GM12878 (cell line): ENCODE results near the gene PLEKHA5. TPM values are rescaled to one million over a fixed set of nuclear protein-coding genes. Genes with fewer than 3 reads are reported as not detected.

Source experiments
- ATAC-seq: fragments of 200-7000 bp; cut with Tn5 transposase; 3 replicates; pipeline ENCODE4 v1.9.1; 2020; ENCODE audit warnings: mild to moderate bottlenecking, moderate library complexity
- BruUV-seq: library from RNA; stranded (reverse); fragments of 400-500 nt; replicated peaks from 2 replicates; lab custom pipeline; 2021; lab: Mats Ljungman, UMichigan
- CTCF ChIA-PET: fragments of 300-600 bp; sonication (Branson Sonifier 250); formaldehyde crosslinking; extraction: SDS; loops from one replicate; lab custom pipeline; 2021; ENCODE audit warnings: inconsistent platforms; lab: Yijun Ruan, JAX
- POLR2A ChIA-PET: fragments of 350-600 bp; formaldehyde crosslinking; extraction: SDS; loops from one replicate; lab custom pipeline; 2021; ENCODE audit warnings: inconsistent platforms; lab: Charles Lee
- RAD21 ChIA-PET: fragments of 300-600 bp; sonication (Branson Sonifier 250); formaldehyde crosslinking; loops from one replicate; lab custom pipeline; 2023; ENCODE audit warnings: antibody characterized with exemption; ENCODE audit not compliant: unreplicated experiment; lab: Charles Lee
- SMC1A ChIA-PET: fragments of 300-600 bp; sonication (Branson Sonifier 250); formaldehyde crosslinking; loops from one replicate; lab custom pipeline; 2023; ENCODE audit not compliant: unreplicated experiment, uncharacterized antibody; lab: Charles Lee
- DNase-seq: peaks from one replicate; pipeline ENCODE4 v3.0.0-alpha.2; 2011; ENCODE audit warnings: low read depth, low spot score
- FAIRE-seq: peaks from 3 replicates; lab custom pipeline; 2011; peaks lifted over from hg19 to GRCh38; lab: Jason Lieb, UNC
- H2AFZ ChIP-seq: 2 replicates; pipeline ENCODE4 v1.6.0; 2011; ENCODE audit warnings: low read depth, low read length, control low read depth; ENCODE audit not compliant: control insufficient read depth
- H3K27ac ChIP-seq: 2 replicates; pipeline ENCODE4 v1.5.1; 2011; ENCODE audit warnings: control low read depth; ENCODE audit not compliant: control insufficient read depth, insufficient read depth
- H3K27me3 ChIP-seq, 2 experiments: replicated peaks in 1 of 2; 2 replicates each; pipeline versions ENCODE4 v1.6.0 to v1.6.1; 2011; ENCODE audit warnings: low read length in 1 of 2; ENCODE audit not compliant: control insufficient read depth in 2 of 2, insufficient read depth in 2 of 2
- H3K36me3 ChIP-seq, 2 experiments: 2 replicates each; pipeline ENCODE4 v1.5.1; 2011; ENCODE audit warnings: low read length in 1 of 2; ENCODE audit not compliant: control insufficient read depth in 2 of 2, insufficient read depth in 2 of 2
- H3K4me1 ChIP-seq: 2 replicates; pipeline ENCODE4 v1.6.1; 2011; ENCODE audit warnings: mild to moderate bottlenecking, low read length, moderate library complexity, mixed read lengths; ENCODE audit not compliant: control insufficient read depth, insufficient read depth
- H3K4me2 ChIP-seq: 2 replicates; pipeline ENCODE4 v1.6.0; 2011; ENCODE audit warnings: control low read depth; ENCODE audit not compliant: control insufficient read depth, insufficient read depth
- H3K4me3 ChIP-seq: fragments of 200-600 bp; sonication (generic); 2 replicates; pipeline ENCODE4 v1.5.1; 2016
- H3K79me2 ChIP-seq: 2 replicates; pipeline ENCODE4 v1.6.0; 2011; ENCODE audit warnings: low read length; ENCODE audit not compliant: control insufficient read depth, insufficient read depth
- H3K9ac ChIP-seq: 2 replicates; pipeline ENCODE4 v1.8.0; 2011; ENCODE audit warnings: low read length, control low read depth, mixed read lengths; ENCODE audit not compliant: control insufficient read depth, insufficient read depth
- H3K9me3 ChIP-seq: replicated peaks from 3 replicates; pipeline ENCODE4 v1.5.1; 2011; ENCODE audit warnings: mild to moderate bottlenecking, low read length; ENCODE audit not compliant: control insufficient read depth, insufficient read depth
- H4K20me1 ChIP-seq: 2 replicates; pipeline ENCODE4 v1.6.0; 2011; ENCODE audit not compliant: control insufficient read depth, insufficient read depth
- ASH2L ChIP-seq: fragments of 300-600, 200-600 bp; sonication (generic); IDR thresholded peaks from 2 replicates; pipeline ENCODE4 v1.6.1; 2017; ENCODE audit warnings: low read depth, mild to moderate bottlenecking, borderline replicate concordance
- ATF3 ChIP-seq: IDR thresholded peaks from 2 replicates; pipeline ENCODE4 v1.6.1; 2011; ENCODE audit warnings: low read depth, mild to moderate bottlenecking, low read length, moderate library complexity, borderline replicate concordance; ENCODE audit errors: extremely low read depth
- CBX3 ChIP-seq: fragments of 200-600 bp; sonication (generic); IDR thresholded peaks from 2 replicates; pipeline ENCODE4 v1.6.1; 2016; ENCODE audit warnings: low read depth, borderline replicate concordance
- CBX5 ChIP-seq: sonication (generic); IDR thresholded peaks from 2 replicates; pipeline ENCODE4 v1.6.1; 2016; ENCODE audit warnings: low read depth, moderate library complexity, mild to moderate bottlenecking, inconsistent platforms
- CHD2 ChIP-seq: IDR thresholded peaks from 2 replicates; pipeline ENCODE4 v1.6.1; 2011; ENCODE audit warnings: low read depth, low read length, improper control_type of control experiment, borderline replicate concordance
- EGR1 ChIP-seq, 2 experiments: IDR thresholded peaks; 1 replicate in 1 of 2; 2 replicates in 1 of 2; pipeline ENCODE4 v1.6.1; 2011 to 2012; ENCODE audit warnings: low read depth in 2 of 2, low read length in 2 of 2, borderline replicate concordance in 1 of 2, mild to moderate bottlenecking in 1 of 2, moderate library complexity in 1 of 2
- ETV6 ChIP-seq, 2 experiments: fragments of 450-650 bp in 1 of 2; IDR thresholded peaks in 1 of 2; conservative IDR thresholded peaks in 1 of 2; 2 replicates each; pipeline ENCODE4 v1.6.1; 2014; ENCODE audit warnings: antibody characterized with exemption in 1 of 2, borderline replicate concordance in 1 of 2, low read depth in 1 of 2, mild to moderate bottlenecking in 1 of 2, moderate library complexity in 1 of 2
- FOXK2 ChIP-seq: fragments of 450-650 bp; IDR thresholded peaks from 2 replicates; pipeline ENCODE4 v1.6.1; 2017; ENCODE audit warnings: mild to moderate bottlenecking, moderate library complexity
- HDAC2 ChIP-seq: fragments of 200-600 bp; sonication (generic); IDR thresholded peaks from 2 replicates; pipeline ENCODE4 v1.6.1; 2017
- KLF5 ChIP-seq: fragments of 450-650 bp; IDR thresholded peaks from 2 replicates; pipeline ENCODE4 v1.6.1; 2014; ENCODE audit warnings: mild to moderate bottlenecking; ENCODE audit not compliant: partially characterized antibody
- PAX5 ChIP-seq: IDR thresholded peaks from 2 replicates; pipeline ENCODE4 v1.6.1; 2011; ENCODE audit warnings: low read depth, low read length, borderline replicate concordance
- SRF ChIP-seq, 2 experiments: IDR thresholded peaks; 2 replicates each; pipeline ENCODE4 v1.6.1; 2011; ENCODE audit warnings: low read depth in 2 of 2, low read length in 2 of 2, mild to moderate bottlenecking in 1 of 2, moderate library complexity in 1 of 2
- TCF12 ChIP-seq: IDR thresholded peaks from 2 replicates; pipeline ENCODE4 v1.6.1; 2011; ENCODE audit warnings: low read depth, mild to moderate bottlenecking, low read length
- ZBTB11 ChIP-seq: fragments of 450-650 bp; formaldehyde crosslinking; IDR thresholded peaks from 2 replicates; pipeline ENCODE4 v1.5.0; 2022; ENCODE audit warnings: mild to moderate bottlenecking, missing genetic modification characterization
- ZNF592 ChIP-seq: fragments of 450-650 bp; IDR thresholded peaks from 2 replicates; pipeline ENCODE4 v1.6.1; 2017; ENCODE audit warnings: mild to moderate bottlenecking, moderate library complexity
- WGBS: methylation state at CpG from one replicate; pipeline ENCODE4 v1.1.6; 2016; ENCODE audit warnings: low lambda C conversion rate; ENCODE audit not compliant: insufficient replicate concordance, insufficient coverage; ENCODE audit errors: missing lambda C conversion rate; 5-methylcytosine and 5-hydroxymethylcytosine counted together
- in situ Hi-C: fragments of 300-500 bp; cut with MboI; formaldehyde crosslinking; loops from 9 replicates; pipeline ENCODE4 v1.14.3; 2018; ENCODE audit warnings: mixed read lengths
- intact Hi-C: fragments of 100-400 bp; cut with micrococcal nuclease; formaldehyde crosslinking; loops from one replicate; pipeline ENCODE4 v1.14.2; 2022; ENCODE audit not compliant: unreplicated experiment
- polyA plus RNA-seq, 11 experiments: library from polyadenylated mRNA; depleted of rRNA in 4 of 11; unstranded in 6 of 11; stranded (reverse) in 5 of 11; fragments of >200 nt; fragmentation: Nextera tagmentation in 4 of 11; fragmentation: Illumina TruSeq in 1 of 11; extraction: Ambion mirVana in 4 of 11; extraction: Trizol in 1 of 11; gene quantifications; 1 replicate in 1 of 11; 2 replicates in 10 of 11; pipeline versions ENCODE4 v1.2.1 to v1.2.3, GENCODE V29; 2011 to 2016; ENCODE audit warnings: inconsistent platforms in 2 of 11, missing spikeins in 2 of 11, low read depth in 1 of 11
- total RNA-seq, 4 experiments: library from RNA; depleted of rRNA in 3 of 4; stranded (reverse); fragments of >200 nt in 3 of 4; fragmentation: Illumina TruSeq in 1 of 4; extraction: Trizol in 1 of 4; gene quantifications; 2 replicates each; pipeline versions ENCODE4 v1.2.1 to v1.2.3, GENCODE V29; 2013 to 2021

PLEKHA5 gene
- total and polyA plus RNA-seq, 10 of the 15 experiments (the other 5 are each of a cell fraction or from before 2014, with no cell fraction given) = 0.09 to 0.33 (median 0.18) TPM; not detected in 3

GRCh38 chr12:19214020-19214419, 84.5 kb downstream of the PLEKHA5 start (continued):
- TF ChIP-seq ZNF592 (no peak), ETV6 (conservative IDR thresholded peaks at IDR 0.05 in 1 of 2, IDR thresholded peaks at IDR 0.05 in 1 of 2; ENCODE audit: borderline replicate concordance in 1 of 2, low read depth in 1 of 2) (no peak), TCF12 (no peak)

- H4K20me1 ChIP-seq = no peaks in the 10 kb centered on the region
- no peaks in the 10 kb centered on the region for H3K27me3 ChIP-seq
- no peaks in the 10 kb centered on the region for H3K4me1 ChIP-seq
- no peaks in the 10 kb centered on the region for H3K36me3 ChIP-seq
- no peak for FAIRE-seq
- no peak overlapping the region for H3K4me3 ChIP-seq
- no peak for ATAC-seq
- no peak overlapping the region for H3K27ac ChIP-seq
- DNase-seq = no peak
- H2AFZ ChIP-seq = no peak overlapping the region
- in situ Hi-C loops (no loop called here), intact Hi-C loops (no loop called here)
- BruUV-seq = no TSS peak
- no peak overlapping the region for H3K4me2 ChIP-seq
- ChIA-PET RAD21 (no interaction called here), SMC1A (interaction anchor here (1.7 kb wide), 1 partner anchor 13 kb away, joined by 4 read pairs; no protein-coding TSS in a partner anchor), POLR2A (no interaction called here), CTCF (interaction anchor here (0.9 kb wide), 1 partner anchor 9 kb away, joined by 3 read pairs; no protein-coding TSS in a partner anchor)
- no peak overlapping the region for H3K9ac ChIP-seq
- H3K79me2 ChIP-seq = no peaks in the 10 kb centered on the region
- WGBS = 22% methylated on average over 3 of the region's 3 CpGs
- no peaks in the 10 kb centered on the region for H3K9me3 ChIP-seq
- TF ChIP-seq HDAC2 (no peak), ATF3 (no peak), SRF (IDR thresholded peaks at IDR 0.05; ENCODE audit: low read depth in 2 of 2, low read length in 2 of 2) (no peak), EGR1 (IDR thresholded peaks at IDR 0.05; ENCODE audit: borderline replicate concordance in 1 of 2, low read depth in 2 of 2, low read length in 2 of 2) (no peak), ASH2L (no peak), KLF5 (no peak), FOXK2 (no peak), CBX3 (no peak), CBX5 (no peak), CHD2 (no peak), PAX5 (no peak), ZBTB11 (no peak)
These were observed 85.6 kb downstream of the PLEKHA5 start for GRCh38 chr12:19215115-19215514.
